Gastroesophageal sphincter (tissue), 4 donors: ENCODE measurements around the gene ZNF732. TPM values are rescaled to one million over a fixed set of nuclear protein-coding genes. Genes with fewer than 3 reads are reported as not detected.
"Not testable (repeated sequence)": the region's sequence is repeated elsewhere in the genome, so short reads cannot be mapped to it uniquely, and the experiment has no call there.

Experiments
- ATAC-seq: fragments of 150-250 bp; one replicate; pipeline ENCODE4 v1.9.1; 2016; ENCODE audit warnings: mild to moderate bottlenecking, moderate library complexity
- H3K27ac ChIP-seq, 4 donors: fragments of 200-600 bp; sonication (generic) in 3 of 4; 1 replicate in 3 of 4; 2 replicates in 1 of 4; pipeline ENCODE4 v1.5.1; 2016 to 2019
- H3K27me3 ChIP-seq: fragments of 200-600 bp; sonication (generic); one replicate; pipeline ENCODE4 v1.5.1; 2019
- H3K36me3 ChIP-seq, 2 donors: fragments of 200-600 bp; sonication (generic); one replicate each; pipeline ENCODE4 v1.5.1; 2019; ENCODE audit warnings: control low read depth in 1 of 2
- H3K4me1 ChIP-seq, 3 donors: fragments of 200-600 bp; sonication (generic); 1 replicate in 2 of 3; 2 replicates in 1 of 3; pipeline ENCODE4 v1.5.1; 2016 to 2019; ENCODE audit warnings: control low read depth in 2 of 3
- H3K4me3 ChIP-seq, 2 donors: fragments of 200-600 bp; sonication (generic); one replicate each; pipeline ENCODE4 v1.5.1; 2019; ENCODE audit warnings: mild to moderate bottlenecking in 1 of 2, moderate library complexity in 1 of 2
- H3K9me3 ChIP-seq, 3 donors: fragments of 200-600 bp; sonication (generic); one replicate each; pipeline ENCODE4 v1.5.1; 2017 to 2019; ENCODE audit warnings: control low read depth in 2 of 3
- EP300 ChIP-seq: sonication (generic); formaldehyde crosslinking; IDR thresholded peaks from one replicate; pipeline ENCODE4 v1.6.1; 2017; ENCODE audit warnings: antibody characterized with exemption, mild to moderate bottlenecking
- POLR2A ChIP-seq, 2 donors: fragments of 450-650 bp; IDR thresholded peaks; one replicate each; pipeline ENCODE4 v1.6.1; 2017; ENCODE audit warnings: antibody characterized with exemption in 2 of 2, mild to moderate bottlenecking in 2 of 2, moderate library complexity in 1 of 2
- POLR2AphosphoS5 ChIP-seq: sonication (generic); formaldehyde crosslinking; IDR thresholded peaks from one replicate; pipeline ENCODE4 v1.6.1; 2017; ENCODE audit warnings: antibody characterized with exemption
- WGBS, 2 donors: methylation state at CpG; one replicate each; pipeline ENCODE4 v1.1.5; 2018; ENCODE audit warnings: low coverage in 1 of 2; 5-methylcytosine and 5-hydroxymethylcytosine counted together
- total RNA-seq, 4 donors: library from RNA; depleted of rRNA; stranded (reverse); fragments of >200 nt; gene quantifications; one replicate each; pipeline ENCODE4 v1.1.0, GENCODE V29; 2016
- TF ChIP-seq, protein P1 (sequence below), 4 experiments: fragments of 200-600 bp in 2 of 4; fragments of 450-650 bp in 2 of 4; sonication (generic) in 1 of 4; IDR thresholded peaks; one replicate each; pipeline ENCODE4 v1.5.1; 2017 to 2019; ENCODE audit warnings: antibody characterized with exemption in 4 of 4, mild to moderate bottlenecking in 2 of 4, moderate library complexity in 2 of 4

The ZNF732 gene
- total RNA-seq, 4 donors from 2014 or later, result 0.31 to 0.54 TPM; not detected in 2

DNA sequence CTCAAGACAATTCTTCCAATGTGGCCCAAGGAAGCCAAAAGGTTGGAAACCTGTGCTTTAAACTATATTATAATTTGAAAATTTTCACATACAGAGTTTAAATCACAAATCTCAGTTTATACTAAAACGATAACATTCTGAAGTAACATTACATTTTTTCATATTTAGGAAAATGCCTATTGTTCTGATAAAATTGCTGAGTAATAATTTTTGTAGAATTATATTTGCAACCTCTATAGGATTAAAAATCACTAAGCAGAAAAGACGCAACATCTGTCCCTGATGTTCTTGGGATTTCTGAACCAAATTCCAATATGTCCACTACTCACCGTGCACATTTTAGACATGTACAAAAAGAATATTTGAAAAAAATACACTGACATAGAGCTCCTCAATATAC is 10.5 kb downstream of the ZNF732 start:
- TF ChIP-seq POLR2A (IDR thresholded peaks at IDR 0.05) (no peak), POLR2AphosphoS5 (no peak), EP300 (no peak)
- TF ChIP-seq, protein P1, sequence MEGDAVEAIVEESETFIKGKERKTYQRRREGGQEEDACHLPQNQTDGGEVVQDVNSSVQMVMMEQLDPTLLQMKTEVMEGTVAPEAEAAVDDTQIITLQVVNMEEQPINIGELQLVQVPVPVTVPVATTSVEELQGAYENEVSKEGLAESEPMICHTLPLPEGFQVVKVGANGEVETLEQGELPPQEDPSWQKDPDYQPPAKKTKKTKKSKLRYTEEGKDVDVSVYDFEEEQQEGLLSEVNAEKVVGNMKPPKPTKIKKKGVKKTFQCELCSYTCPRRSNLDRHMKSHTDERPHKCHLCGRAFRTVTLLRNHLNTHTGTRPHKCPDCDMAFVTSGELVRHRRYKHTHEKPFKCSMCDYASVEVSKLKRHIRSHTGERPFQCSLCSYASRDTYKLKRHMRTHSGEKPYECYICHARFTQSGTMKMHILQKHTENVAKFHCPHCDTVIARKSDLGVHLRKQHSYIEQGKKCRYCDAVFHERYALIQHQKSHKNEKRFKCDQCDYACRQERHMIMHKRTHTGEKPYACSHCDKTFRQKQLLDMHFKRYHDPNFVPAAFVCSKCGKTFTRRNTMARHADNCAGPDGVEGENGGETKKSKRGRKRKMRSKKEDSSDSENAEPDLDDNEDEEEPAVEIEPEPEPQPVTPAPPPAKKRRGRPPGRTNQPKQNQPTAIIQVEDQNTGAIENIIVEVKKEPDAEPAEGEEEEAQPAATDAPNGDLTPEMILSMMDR (IDR thresholded peaks at IDR 0.05), result no peak
- no peak overlapping the region for H3K4me3 ChIP-seq
- 94 to 96% methylated on average over 3 of the region's 3 CpGs for WGBS, 2 donors
- H3K27ac ChIP-seq, result no peak overlapping the region
- no peaks in the 10 kb centered on the region for H3K4me1 ChIP-seq
- ATAC-seq, result no peak
- peaks cover 0 to 20% (median 0%) of the 10 kb centered on the region in 3 donors for H3K9me3 ChIP-seq
- no peaks in the 10 kb centered on the region for H3K27me3 ChIP-seq
- H3K36me3 ChIP-seq, result no peaks in the 10 kb centered on the region

- H3K27ac ChIP-seq, result no peak overlapping the region
These were observed 16.4 kb downstream of the ZNF732 start for GRCh38 chr4:288891-289290.

GRCh38 chr4:273309-274017 is 31.8 kb downstream of the ZNF732 start:
- no peaks in the 10 kb centered on the region for H3K27me3 ChIP-seq
- TF ChIP-seq POLR2AphosphoS5 (no peak), POLR2A (IDR thresholded peaks at IDR 0.05) (no peak), EP300 (no peak)
- TF ChIP-seq, protein P1 (IDR thresholded peaks at IDR 0.05), result no peak
- no peaks in the 10 kb centered on the region for H3K4me1 ChIP-seq
- no peak overlapping the region for H3K4me3 ChIP-seq
- WGBS, 2 donors, result 90 to 96% methylated on average over 5 of the region's 5 CpGs
- no peak for ATAC-seq
- H3K27ac ChIP-seq, result no peak overlapping the region
- peaks cover 0 to 34% of the 10 kb centered on the region in 2 donors for H3K36me3 ChIP-seq
- H3K9me3 ChIP-seq, result peaks cover 8 to 96% (median 15%) of the 10 kb centered on the region in 3 donors

More at GRCh38 chr4:288891-289290, 16.4 kb downstream of the ZNF732 start:
- Histone ChIP-seq H3K27me3 (no peaks in the 10 kb centered on the region), H3K9me3 (peaks cover 0 to 53% (median 0%) of the 10 kb centered on the region in 3 donors), H3K4me3 (no peak overlapping the region), H3K36me3 (no peaks in the 10 kb centered on the region), H3K4me1 (no peaks in the 10 kb centered on the region)
- TF ChIP-seq EP300 (no peak), POLR2AphosphoS5 (no peak), POLR2A (IDR thresholded peaks at IDR 0.05) (no peak)
- TF ChIP-seq, protein P1 (IDR thresholded peaks at IDR 0.05), result no peak
- 83% methylated on average over 2 of the region's 2 CpGs; no CpG with 5 or more reads in 1 of the 2 donors for WGBS, 2 donors
- ATAC-seq, result no peak

- no peak for ATAC-seq
- H3K27ac ChIP-seq, result no peak overlapping the region
- no peak for TF ChIP-seq POLR2AphosphoS5
- TF ChIP-seq EP300, result no peak
- TF ChIP-seq, protein P1 (IDR thresholded peaks at IDR 0.05), result no peak
- no peak for TF ChIP-seq POLR2A (IDR thresholded peaks at IDR 0.05)
- 92 to 100% methylated on average over 3 of the region's 3 CpGs for WGBS, 2 donors
- H3K36me3 ChIP-seq, result peaks cover 0 to 53% of the 10 kb centered on the region in 2 donors
- H3K4me3 ChIP-seq, result no peak overlapping the region
- H3K9me3 ChIP-seq, result peaks cover 8 to 98% (median 14%) of the 10 kb centered on the region in 3 donors
- H3K27me3 ChIP-seq, result no peaks in the 10 kb centered on the region
- H3K4me1 ChIP-seq, result no peaks in the 10 kb centered on the region
These were observed 33.7 kb downstream of the ZNF732 start for GRCh38 chr4:271492-272103.

DNA sequence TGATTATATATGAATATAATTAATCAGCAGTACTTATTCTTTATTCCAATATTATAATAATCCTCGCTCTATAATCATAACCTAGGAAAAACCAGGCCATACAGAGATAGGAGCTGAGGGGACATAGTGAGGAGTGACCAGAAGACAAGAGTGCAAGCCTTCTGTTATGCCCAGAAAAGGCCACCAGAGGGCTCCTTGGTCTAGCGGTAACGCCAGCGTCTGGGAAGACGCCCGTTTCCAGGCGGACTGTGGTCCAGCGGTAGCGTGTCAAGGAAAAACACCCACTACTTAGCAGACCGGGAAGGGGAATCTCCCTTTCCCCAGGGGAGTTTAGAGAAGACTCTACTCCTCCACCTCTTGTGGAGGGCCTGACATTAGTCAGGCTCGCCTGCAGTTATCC is 46.0 kb downstream of the ZNF732 start:
- H3K27ac ChIP-seq, ATAC-seq, H3K27me3 ChIP-seq, H3K4me3 ChIP-seq, H3K4me1 ChIP-seq: not testable (repeated sequence)
- H3K9me3 ChIP-seq, result peaks cover 0 to 100% (median 0%) of the 10 kb centered on the region in 3 donors
- 57 to 91% methylated on average over 1 to 3 of the region's 11 CpGs for WGBS, 2 donors
- peaks cover 0 to 55% of the 10 kb centered on the region in 2 donors for H3K36me3 ChIP-seq
